Epithelial cell of alveolus of lung (primary cell): ENCODE measurements around the gene ERG28. TPM values are rescaled to one million over a fixed set of nuclear protein-coding genes. Genes with fewer than 3 reads are reported as not detected.

Source experiments
- total RNA-seq: library from RNA; depleted of rRNA; stranded (reverse); fragments of >200 nt; gene quantifications from 2 replicates; pipeline ENCODE4 v1.2.1, GENCODE V29; 2015

Gene ERG28, protein sequence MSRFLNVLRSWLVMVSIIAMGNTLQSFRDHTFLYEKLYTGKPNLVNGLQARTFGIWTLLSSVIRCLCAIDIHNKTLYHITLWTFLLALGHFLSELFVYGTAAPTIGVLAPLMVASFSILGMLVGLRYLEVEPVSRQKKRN
- total RNA-seq: 14.5 and 20.6 TPM in 2 replicates

DNA sequence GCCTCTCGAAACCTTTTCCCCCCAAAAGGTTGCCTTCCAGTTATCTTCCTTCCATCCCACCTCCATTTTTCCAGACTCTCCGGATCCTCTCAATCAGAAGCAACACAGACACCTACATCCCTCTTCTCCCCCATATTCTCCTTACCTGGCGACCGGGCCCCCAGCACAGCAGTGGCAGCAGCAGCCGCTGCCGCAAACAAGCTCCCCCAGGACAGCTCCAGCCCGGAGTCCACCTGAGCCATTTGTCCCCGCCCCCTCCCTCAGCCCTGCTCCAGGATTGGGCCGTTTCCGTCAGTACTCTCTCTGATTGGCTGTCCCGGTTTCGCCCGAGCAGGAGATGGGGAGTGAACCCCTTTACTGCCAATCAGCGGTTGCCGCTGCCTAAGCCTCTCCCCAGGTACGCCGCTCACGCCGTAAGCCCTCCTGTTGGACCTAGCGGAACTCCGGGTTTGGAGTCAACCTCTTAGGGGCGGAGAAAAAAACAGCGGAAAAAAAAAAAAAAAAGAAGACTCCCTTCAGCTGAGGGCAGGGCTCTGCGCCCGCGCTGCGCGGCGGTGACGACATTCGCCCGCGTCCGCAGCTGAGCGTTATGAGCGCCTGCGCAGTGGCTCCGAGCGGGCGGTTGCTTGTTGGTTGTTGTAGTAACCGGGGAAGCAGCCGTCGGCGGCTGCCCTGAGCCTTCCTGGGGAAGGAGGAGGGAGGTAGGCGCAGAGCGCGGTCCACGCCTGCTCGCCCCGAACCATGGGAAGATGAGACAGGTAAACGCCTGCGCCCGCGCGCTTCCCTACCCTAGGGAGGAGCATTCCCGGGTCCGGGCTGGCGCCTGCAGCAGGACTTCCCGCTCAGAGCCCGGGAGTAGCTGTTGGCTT is at the start of gene ERG28, which contains the start of gene TTLL5:
Gene ERG28, minus strand, starts transcription at position 247 of the 869 bp plus-strand sequence. CDS start 3,374 bp downstream, outside the sequence.
Gene TTLL5, plus strand, starts transcription at position 617 of the 869 bp plus-strand sequence. CDS start 1,904 bp downstream, outside the sequence.

Other genes starting within 250 kb of the ERG28 start
- gene JDP2, start 232.9 kb downstream of the ERG28 start, total RNA-seq: 41.8 and 47.2 TPM in 2 replicates
- gene BATF, start 138.4 kb downstream of the ERG28 start, total RNA-seq: not detected in 2 replicates
- gene FLVCR2, start 82.3 kb downstream of the ERG28 start, total RNA-seq: 0.39 and 0.40 TPM in 2 replicates
- gene TTLL5, start 370 bp upstream of the ERG28 start, total RNA-seq: 11.5 and 16.2 TPM in 2 replicates